Measurements from ENCODE around the gene CSNK1A1.
"Not testable (repeated sequence)": the region's sequence is repeated elsewhere in the genome, so short reads cannot be mapped to it uniquely, and the experiment has no call there.

Gene CSNK1A1

GRCh38 chr5:149448431-149448830 is 102.8 kb downstream of the CSNK1A1 start:
- no peak for DNase-seq (ENCODE audit: low read depth, low spot score)

GRCh38 chr5:149447373-149448367 is 103.6 kb downstream of the CSNK1A1 start:
- Histone ChIP-seq H3K9me3 (ENCODE audit: control insufficient read depth, insufficient read depth, low read length) (no peaks in the 10 kb centered on the region), H3K27me3 (ENCODE audit: control insufficient read depth, insufficient read depth, low read length) (no peaks in the 10 kb centered on the region), H3K4me3 (ENCODE audit: low read length) (no peak overlapping the region), H3K36me3 (ENCODE audit: control insufficient read depth, insufficient read depth, low read length) (no peaks in the 10 kb centered on the region), H3K4me1 (ENCODE audit: control insufficient read depth, insufficient read depth, low read length) (peaks cover 4% of the 10 kb centered on the region; the same call in 1 of the 2 replicates), H3K27ac (ENCODE audit: low read length) (no peak overlapping the region)
- no CpG with 5 or more reads among the region's 12 CpGs for WGBS (ENCODE audit: insufficient coverage, insufficient read length)
- no peak for DNase-seq (ENCODE audit: low read depth, low spot score)

More at GRCh38 chr5:149448431-149448830, 102.8 kb downstream of the CSNK1A1 start:
- 100% methylated on average over 1 of the region's 4 CpGs for WGBS (ENCODE audit: insufficient coverage, insufficient read length)
- H3K36me3 ChIP-seq (ENCODE audit: control insufficient read depth, insufficient read depth, low read length) = no peaks in the 10 kb centered on the region
- H3K4me3 ChIP-seq (ENCODE audit: low read length) = no peak overlapping the region
- H3K4me1 ChIP-seq (ENCODE audit: control insufficient read depth, insufficient read depth, low read length) = peaks cover 5% of the 10 kb centered on the region; the same call in 1 of the 2 replicates
- no peak overlapping the region for H3K27ac ChIP-seq (ENCODE audit: low read length)
- H3K9me3 ChIP-seq (ENCODE audit: control insufficient read depth, insufficient read depth, low read length) = no peaks in the 10 kb centered on the region
- H3K27me3 ChIP-seq (ENCODE audit: control insufficient read depth, insufficient read depth, low read length) = no peaks in the 10 kb centered on the region

DNA sequence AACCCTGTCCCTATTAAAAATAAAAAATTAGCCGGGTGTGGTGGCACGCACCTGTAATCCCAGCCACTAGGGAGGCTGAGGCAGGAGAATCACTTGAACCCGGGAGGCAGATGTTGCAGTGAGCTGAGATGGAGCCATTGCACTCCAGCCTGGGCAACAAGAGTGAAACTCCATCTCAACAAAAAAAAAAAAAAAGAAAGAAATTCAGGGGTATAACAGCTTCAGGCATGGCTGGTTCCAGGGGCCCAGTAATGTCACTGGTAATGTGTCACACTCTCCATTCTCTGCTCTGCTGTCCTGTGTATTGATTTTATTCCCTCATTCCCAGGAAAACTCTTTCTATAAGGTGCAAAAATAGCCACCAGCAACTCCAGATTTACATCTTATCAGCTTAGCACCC is 104.4 kb downstream of the CSNK1A1 start:
- not testable (repeated sequence) for H3K9me3 ChIP-seq (ENCODE audit: control insufficient read depth, insufficient read depth, low read length); H3K36me3 ChIP-seq (ENCODE audit: control insufficient read depth, insufficient read depth, low read length); H3K4me3 ChIP-seq (ENCODE audit: low read length); H3K27ac ChIP-seq (ENCODE audit: low read length); DNase-seq (ENCODE audit: low read depth, low spot score); H3K4me1 ChIP-seq (ENCODE audit: control insufficient read depth, insufficient read depth, low read length); H3K27me3 ChIP-seq (ENCODE audit: control insufficient read depth, insufficient read depth, low read length)
- no CpG with 5 or more reads among the region's 3 CpGs for WGBS (ENCODE audit: insufficient coverage, insufficient read length)

DNA sequence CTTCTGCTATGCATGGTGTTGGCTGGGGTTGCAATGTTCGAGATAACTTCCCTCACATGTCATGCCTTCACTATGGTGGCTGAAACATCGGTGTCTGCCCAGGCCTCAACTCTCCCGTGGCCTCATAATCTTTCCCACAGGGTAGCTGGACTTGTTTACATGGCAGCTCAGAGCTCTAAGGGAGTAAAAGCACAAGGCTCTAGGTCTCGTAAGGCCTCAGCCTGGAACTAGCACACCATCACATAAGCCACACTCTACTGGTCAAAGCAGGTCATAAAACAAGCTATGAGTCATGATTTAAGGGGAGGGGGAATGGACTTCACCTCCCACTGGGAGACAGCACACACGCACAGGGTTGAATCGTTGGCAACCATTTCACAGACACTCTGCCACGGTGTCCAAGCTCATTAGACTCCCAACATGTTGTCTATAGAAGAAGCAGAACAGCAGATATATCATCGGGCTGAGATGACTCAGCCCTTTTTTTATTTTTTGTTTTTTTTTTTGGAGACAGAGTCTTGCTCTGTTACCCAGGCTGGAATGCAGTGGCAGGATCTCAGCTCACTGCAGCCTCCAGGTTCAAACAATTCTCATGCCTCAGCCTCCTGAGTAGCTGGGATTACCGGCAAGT is 105.4 kb downstream of the CSNK1A1 start:
- DNase-seq (ENCODE audit: low read depth, low spot score) = no peak
- Histone ChIP-seq H3K4me1 (ENCODE audit: control insufficient read depth, insufficient read depth, low read length) (peaks cover 4% of the 10 kb centered on the region; the same call in 1 of the 2 replicates), H3K9me3 (ENCODE audit: control insufficient read depth, insufficient read depth, low read length) (no peaks in the 10 kb centered on the region), H3K4me3 (ENCODE audit: low read length) (no peak overlapping the region), H3K27me3 (ENCODE audit: control insufficient read depth, insufficient read depth, low read length) (no peaks in the 10 kb centered on the region), H3K36me3 (ENCODE audit: control insufficient read depth, insufficient read depth, low read length) (no peaks in the 10 kb centered on the region), H3K27ac (ENCODE audit: low read length) (no peak overlapping the region)
- no CpG with 5 or more reads among the region's 9 CpGs for WGBS (ENCODE audit: insufficient coverage, insufficient read length)

DNA sequence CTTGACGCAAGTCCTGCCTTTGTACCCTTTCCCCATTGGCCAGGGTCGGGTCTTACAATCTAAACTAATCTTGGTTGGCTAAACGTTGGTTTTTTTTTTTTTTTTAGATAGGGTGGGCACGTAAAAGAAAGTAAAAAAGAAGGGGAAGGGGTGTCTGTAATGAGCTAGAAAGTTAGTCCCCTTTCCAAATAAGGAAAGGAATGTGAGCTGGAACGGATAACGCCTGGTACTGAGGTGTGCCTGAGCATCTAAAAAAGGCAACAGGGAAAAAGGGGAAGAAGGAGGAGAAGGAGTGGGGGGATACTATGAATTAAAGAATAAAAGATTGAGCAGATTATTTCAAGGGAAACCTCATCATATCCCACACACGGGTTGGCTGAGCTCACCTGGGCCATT is 105.9 kb downstream of the CSNK1A1 start:
- Histone ChIP-seq H3K4me3 (ENCODE audit: low read length) (no peak overlapping the region), H3K27me3 (ENCODE audit: control insufficient read depth, insufficient read depth, low read length) (no peaks in the 10 kb centered on the region), H3K27ac (ENCODE audit: low read length) (no peak overlapping the region), H3K4me1 (ENCODE audit: control insufficient read depth, insufficient read depth, low read length) (peaks cover 4% of the 10 kb centered on the region; the same call in 1 of the 2 replicates), H3K36me3 (ENCODE audit: control insufficient read depth, insufficient read depth, low read length) (no peaks in the 10 kb centered on the region), H3K9me3 (ENCODE audit: control insufficient read depth, insufficient read depth, low read length) (no peaks in the 10 kb centered on the region)
- DNase-seq (ENCODE audit: low read depth, low spot score) = no peak
- WGBS (ENCODE audit: insufficient coverage, insufficient read length) = no CpG with 5 or more reads among the region's 7 CpGs

GRCh38 chr5:149444430-149444829 is 106.8 kb downstream of the CSNK1A1 start:
- not testable (repeated sequence) for H3K36me3 ChIP-seq (ENCODE audit: control insufficient read depth, insufficient read depth, low read length); H3K9me3 ChIP-seq (ENCODE audit: control insufficient read depth, insufficient read depth, low read length); H3K4me3 ChIP-seq (ENCODE audit: low read length); H3K4me1 ChIP-seq (ENCODE audit: control insufficient read depth, insufficient read depth, low read length); H3K27me3 ChIP-seq (ENCODE audit: control insufficient read depth, insufficient read depth, low read length); DNase-seq (ENCODE audit: low read depth, low spot score); H3K27ac ChIP-seq (ENCODE audit: low read length)
- no CpG with 5 or more reads among the region's 4 CpGs for WGBS (ENCODE audit: insufficient coverage, insufficient read length)

GRCh38 chr5:149443210-149443609 is 108.0 kb downstream of the CSNK1A1 start:
- H3K4me1 ChIP-seq (ENCODE audit: control insufficient read depth, insufficient read depth, low read length) = peaks cover 4% of the 10 kb centered on the region; the same call in 1 of the 2 replicates
- WGBS (ENCODE audit: insufficient coverage, insufficient read length) = 100% methylated on average over 6 of the region's 7 CpGs
- H3K36me3 ChIP-seq (ENCODE audit: control insufficient read depth, insufficient read depth, low read length) = no peaks in the 10 kb centered on the region
- no peak overlapping the region for H3K4me3 ChIP-seq (ENCODE audit: low read length)
- H3K27me3 ChIP-seq (ENCODE audit: control insufficient read depth, insufficient read depth, low read length) = no peaks in the 10 kb centered on the region
- no peaks in the 10 kb centered on the region for H3K9me3 ChIP-seq (ENCODE audit: control insufficient read depth, insufficient read depth, low read length)
- no peak overlapping the region for H3K27ac ChIP-seq (ENCODE audit: low read length)
- no peak for DNase-seq (ENCODE audit: low read depth, low spot score)

DNA sequence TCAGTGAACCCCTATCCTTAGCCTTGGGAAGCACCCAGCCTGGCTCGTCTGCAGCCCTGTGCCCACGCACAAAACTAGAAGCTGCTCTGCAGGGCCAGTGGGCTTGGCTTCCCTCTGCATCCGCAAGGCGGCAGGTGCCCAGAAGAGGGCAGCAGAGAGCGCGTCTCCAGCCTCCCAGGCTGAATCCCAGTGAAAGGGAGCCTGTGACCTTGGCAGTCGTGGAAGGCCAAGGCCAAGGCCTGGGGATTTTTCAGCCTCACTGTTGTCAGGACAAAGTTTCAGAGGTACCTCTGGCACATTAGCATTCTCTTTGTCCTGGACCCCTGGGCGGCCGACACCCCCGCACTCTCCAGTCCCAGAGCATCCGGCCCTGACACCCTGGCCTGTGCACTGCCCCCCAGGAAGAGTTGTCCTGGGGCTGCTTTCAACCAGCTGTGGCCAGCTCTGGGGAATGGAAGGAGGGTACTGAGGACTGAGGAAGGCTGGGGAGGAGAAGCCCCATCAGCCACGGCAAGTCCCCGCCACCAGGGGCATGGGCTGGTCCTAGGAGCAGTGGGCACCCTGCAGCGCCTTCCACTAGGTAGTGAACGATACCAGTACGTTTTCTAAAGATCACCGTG is 108.6 kb downstream of the CSNK1A1 start:
- Histone ChIP-seq H3K27ac (ENCODE audit: low read length) (no peak overlapping the region), H3K36me3 (ENCODE audit: control insufficient read depth, insufficient read depth, low read length) (no peaks in the 10 kb centered on the region), H3K4me1 (ENCODE audit: control insufficient read depth, insufficient read depth, low read length) (peaks cover 2% of the 10 kb centered on the region; the same call in 1 of the 2 replicates), H3K4me3 (ENCODE audit: low read length) (no peak overlapping the region), H3K27me3 (ENCODE audit: control insufficient read depth, insufficient read depth, low read length) (no peaks in the 10 kb centered on the region), H3K9me3 (ENCODE audit: control insufficient read depth, insufficient read depth, low read length) (no peaks in the 10 kb centered on the region)
- peak; percentile 85 for DNase-seq (ENCODE audit: low read depth, low spot score)
- WGBS (ENCODE audit: insufficient coverage, insufficient read length) = no CpG with 5 or more reads among the region's 17 CpGs
